Endodermal cell (in vitro differentiated cells): ENCODE results near the gene OR10G2. TPM values are rescaled to one million over a fixed set of nuclear protein-coding genes. Genes with fewer than 3 reads are reported as not detected.

Experiments
- DNase-seq: peaks from one replicate; pipeline ENCODE4 v3.0.0-alpha.2; 2017
- H3K27ac ChIP-seq: 2 replicates; pipeline ENCODE4 v1.5.1; 2013; ENCODE audit warnings: mild to moderate bottlenecking, low read depth, low read length, moderate library complexity
- H3K27me3 ChIP-seq: 2 replicates; pipeline ENCODE4 v1.6.1; 2013; ENCODE audit warnings: mild to moderate bottlenecking, low read length, moderate library complexity; ENCODE audit not compliant: insufficient read depth, control insufficient read depth, poor library complexity, severe bottlenecking
- H3K36me3 ChIP-seq: 2 replicates; pipeline ENCODE4 v1.7.0; 2013; ENCODE audit warnings: mild to moderate bottlenecking, low read length, moderate library complexity; ENCODE audit not compliant: control insufficient read depth, insufficient read depth
- H3K4me1 ChIP-seq: one replicate; pipeline ENCODE4 v1.7.0; 2013; ENCODE audit warnings: low read length; ENCODE audit not compliant: control insufficient read depth, insufficient read depth
- H3K4me3 ChIP-seq: 2 replicates; pipeline ENCODE4 v1.5.1; 2013; ENCODE audit warnings: mild to moderate bottlenecking, low read length, moderate library complexity
- H3K9ac ChIP-seq: 2 replicates; pipeline ENCODE4 v1.6.1; 2013; ENCODE audit warnings: mild to moderate bottlenecking, low read length, moderate library complexity; ENCODE audit not compliant: poor library complexity, severe bottlenecking; ENCODE audit errors: extremely low read depth
- H3K9me3 ChIP-seq: 2 replicates; pipeline ENCODE4 v1.6.1; 2013; ENCODE audit warnings: mild to moderate bottlenecking, low read length, moderate library complexity; ENCODE audit not compliant: control insufficient read depth
- H3K27ac Mint-ChIP-seq: 2 replicates; pipeline ENCODE4 v1.8.0; 2020; ENCODE audit warnings: mixed read lengths
- H3K27me3 Mint-ChIP-seq: 2 replicates; pipeline ENCODE4 v1.8.0; 2021; ENCODE audit warnings: mild to moderate bottlenecking, mixed read lengths; ENCODE audit not compliant: insufficient read depth
- H3K36me3 Mint-ChIP-seq: 2 replicates; pipeline ENCODE4 v1.8.0; 2020; ENCODE audit warnings: low read depth, mixed read lengths
- H3K4me1 Mint-ChIP-seq: 2 replicates; pipeline ENCODE4 v1.8.0; 2020; ENCODE audit warnings: mixed read lengths
- H3K4me3 Mint-ChIP-seq: 2 replicates; pipeline ENCODE4 v1.8.0; 2020; ENCODE audit warnings: mild to moderate bottlenecking, moderate library complexity, mixed read lengths
- H3K9me3 Mint-ChIP-seq: 2 replicates; pipeline ENCODE4 v1.8.0; 2020; ENCODE audit warnings: mild to moderate bottlenecking, mixed read lengths
- WGBS, 2 experiments: methylation state at CpG; one replicate each; pipeline versions ENCODE4 v1.1.5 to v1.1.7; 2013; ENCODE audit warnings: missing lambda C conversion rate in 2 of 2, mixed read lengths in 1 of 2; ENCODE audit not compliant: insufficient coverage in 1 of 2, insufficient read length in 1 of 2; 5-methylcytosine and 5-hydroxymethylcytosine counted together
- total RNA-seq, 2 donors: library from RNA; stranded (reverse); fragmentation: NEBNext Ultra II Directional in 1 of 2; extraction: Animal tissue kit (Norgen Biotek cat#: 25700) in 1 of 2; gene quantifications; 2 replicates in 1 of 2; 3 replicates in 1 of 2; pipeline ENCODE4 v1.2.1, GENCODE V29; 2021
- TF ChIP-seq, protein P1 (sequence below): fragments of 200-600 bp; sonication (generic); conservative IDR thresholded peaks from 2 replicates; pipeline ENCODE4 v1.5.0; 2021; ENCODE audit warnings: antibody characterized with exemption, mild to moderate bottlenecking

Gene OR10G2
- total RNA-seq, 2 donors from 2014 or later = not detected

DNA sequence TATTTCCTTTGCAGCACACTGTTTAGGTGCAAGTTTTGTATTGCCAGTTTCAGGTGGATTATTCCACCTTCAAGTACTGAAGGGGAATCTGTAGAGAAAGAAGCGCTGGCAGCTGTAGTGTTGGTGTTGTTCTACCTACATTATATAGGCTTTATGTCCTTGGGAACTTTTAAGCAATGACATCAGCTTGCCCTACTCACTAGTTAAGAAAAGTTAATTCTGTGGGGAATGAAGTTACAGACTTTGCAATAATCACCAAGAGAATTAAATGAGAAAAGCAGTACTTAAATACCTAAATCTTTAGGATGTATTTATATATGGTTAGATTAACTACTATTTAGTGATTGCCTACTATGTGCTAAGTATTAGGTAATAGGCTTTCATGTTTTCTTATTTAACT is 39.0 kb upstream of the OR10G2 start, which contains the start of gene OR4E1:
Gene OR4E1, minus strand, starts transcription at position 101 of the 400 bp plus-strand sequence. CDS start 2,883 bp downstream, outside the sequence.
- Mint-ChIP-seq H3K36me3 (no peaks in the 10 kb centered on the region), H3K4me1 (no peaks in the 10 kb centered on the region), H3K27ac (no peak within 1 kb of the TSS), H3K27me3 (no peaks in the 10 kb centered on the region), H3K4me3 (no peak within 1 kb of the TSS), H3K9me3 (peaks cover 17% of the 10 kb centered on the region)
- TF ChIP-seq, protein P1, sequence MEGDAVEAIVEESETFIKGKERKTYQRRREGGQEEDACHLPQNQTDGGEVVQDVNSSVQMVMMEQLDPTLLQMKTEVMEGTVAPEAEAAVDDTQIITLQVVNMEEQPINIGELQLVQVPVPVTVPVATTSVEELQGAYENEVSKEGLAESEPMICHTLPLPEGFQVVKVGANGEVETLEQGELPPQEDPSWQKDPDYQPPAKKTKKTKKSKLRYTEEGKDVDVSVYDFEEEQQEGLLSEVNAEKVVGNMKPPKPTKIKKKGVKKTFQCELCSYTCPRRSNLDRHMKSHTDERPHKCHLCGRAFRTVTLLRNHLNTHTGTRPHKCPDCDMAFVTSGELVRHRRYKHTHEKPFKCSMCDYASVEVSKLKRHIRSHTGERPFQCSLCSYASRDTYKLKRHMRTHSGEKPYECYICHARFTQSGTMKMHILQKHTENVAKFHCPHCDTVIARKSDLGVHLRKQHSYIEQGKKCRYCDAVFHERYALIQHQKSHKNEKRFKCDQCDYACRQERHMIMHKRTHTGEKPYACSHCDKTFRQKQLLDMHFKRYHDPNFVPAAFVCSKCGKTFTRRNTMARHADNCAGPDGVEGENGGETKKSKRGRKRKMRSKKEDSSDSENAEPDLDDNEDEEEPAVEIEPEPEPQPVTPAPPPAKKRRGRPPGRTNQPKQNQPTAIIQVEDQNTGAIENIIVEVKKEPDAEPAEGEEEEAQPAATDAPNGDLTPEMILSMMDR = no peak
- no peaks in the 10 kb centered on the region for H3K36me3 ChIP-seq
- DNase-seq = no peak
- no peak within 1 kb of the TSS for H3K27ac ChIP-seq
- 100% methylated on average over 1 of the region's 1 CpG; no CpG with 5 or more reads in 1 of the 2 experiments for WGBS, 2 experiments
- no peaks in the 10 kb centered on the region for H3K27me3 ChIP-seq
- peaks cover 12% of the 10 kb centered on the region for H3K9me3 ChIP-seq
- H3K4me1 ChIP-seq = no peaks in the 10 kb centered on the region
- no peak within 1 kb of the TSS for H3K4me3 ChIP-seq
- no peak within 1 kb of the TSS for H3K9ac ChIP-seq

DNA sequence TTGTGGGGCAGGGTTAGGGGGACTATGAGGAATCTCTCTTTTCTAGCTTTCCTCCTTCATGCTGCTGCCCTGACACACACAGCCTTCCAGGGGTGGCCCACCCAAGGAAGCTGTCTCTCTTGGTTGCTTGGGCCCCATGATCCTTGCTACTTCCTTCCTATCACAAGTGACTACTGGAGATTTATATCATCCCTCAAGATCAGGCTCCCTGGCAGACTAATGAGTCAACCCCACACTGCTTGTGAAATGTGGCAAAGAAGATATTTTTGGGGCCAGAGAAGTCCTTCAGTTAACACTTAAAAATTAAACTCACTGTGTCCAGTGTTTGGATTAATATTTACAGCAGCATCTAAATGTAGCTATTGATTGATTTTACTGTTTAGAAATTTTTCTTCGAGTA is 37.4 kb upstream of the OR10G2 start:
- 87 to 100% methylated on average over 1 of the region's 1 CpG for WGBS, 2 experiments
- H3K4me3 ChIP-seq = no peak overlapping the region
- H3K36me3 Mint-ChIP-seq = no peaks in the 10 kb centered on the region
- H3K4me1 ChIP-seq = no peaks in the 10 kb centered on the region
- H3K36me3 ChIP-seq = no peaks in the 10 kb centered on the region
- no peak overlapping the region for H3K27ac Mint-ChIP-seq
- TF ChIP-seq, protein P1 = no peak
- H3K9ac ChIP-seq = no peak overlapping the region
- peaks cover 17% of the 10 kb centered on the region for H3K9me3 Mint-ChIP-seq
- H3K27ac ChIP-seq = no peak overlapping the region
- no peak overlapping the region for H3K4me3 Mint-ChIP-seq
- no peaks in the 10 kb centered on the region for H3K27me3 Mint-ChIP-seq
- DNase-seq = no peak
- no peaks in the 10 kb centered on the region for H3K4me1 Mint-ChIP-seq
- H3K27me3 ChIP-seq = no peaks in the 10 kb centered on the region
- H3K9me3 ChIP-seq = peaks cover 12% of the 10 kb centered on the region

DNA sequence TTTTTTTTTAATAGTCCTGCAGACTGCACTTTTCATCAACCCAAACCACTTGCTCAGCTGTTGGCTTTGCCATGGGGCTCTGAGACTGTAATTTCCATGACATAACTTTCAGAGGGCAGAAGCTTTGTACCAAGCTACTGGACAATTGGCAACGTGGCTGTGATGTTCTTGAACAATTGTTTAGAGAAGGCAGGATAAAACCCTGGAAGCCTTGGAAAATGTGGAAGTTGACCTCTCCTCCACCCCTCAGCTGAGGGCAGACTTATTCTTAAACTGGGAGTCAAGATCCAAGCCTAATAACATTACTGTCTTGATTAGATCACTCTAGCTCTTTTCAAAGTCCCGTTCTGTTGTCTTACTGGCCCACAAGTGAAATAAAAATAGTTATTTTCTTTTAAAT is 36.6 kb upstream of the OR10G2 start:
- H3K4me3 ChIP-seq = no peak overlapping the region
- 77 to 80% methylated on average over 2 of the region's 2 CpGs for WGBS, 2 experiments
- no peak overlapping the region for H3K9ac ChIP-seq
- H3K27ac ChIP-seq = no peak overlapping the region
- H3K4me1 ChIP-seq = no peaks in the 10 kb centered on the region
- Mint-ChIP-seq H3K27ac (no peak overlapping the region), H3K9me3 (peaks cover 14% of the 10 kb centered on the region), H3K4me3 (no peak overlapping the region), H3K27me3 (no peaks in the 10 kb centered on the region), H3K4me1 (no peaks in the 10 kb centered on the region), H3K36me3 (no peaks in the 10 kb centered on the region)
- TF ChIP-seq, protein P1 = no peak
- H3K36me3 ChIP-seq = no peaks in the 10 kb centered on the region
- no peaks in the 10 kb centered on the region for H3K27me3 ChIP-seq
- no peak for DNase-seq
- peaks cover 12% of the 10 kb centered on the region for H3K9me3 ChIP-seq
